ENCODE measurements around the gene MAP3K4. TPM values are rescaled to one million over a fixed set of nuclear protein-coding genes. Genes with fewer than 3 reads are reported as not detected.

MAP3K4 gene
- total RNA-seq, 6 donors from 2014 or later = 23.7 to 52.1 (median 40.5) TPM

DNA sequence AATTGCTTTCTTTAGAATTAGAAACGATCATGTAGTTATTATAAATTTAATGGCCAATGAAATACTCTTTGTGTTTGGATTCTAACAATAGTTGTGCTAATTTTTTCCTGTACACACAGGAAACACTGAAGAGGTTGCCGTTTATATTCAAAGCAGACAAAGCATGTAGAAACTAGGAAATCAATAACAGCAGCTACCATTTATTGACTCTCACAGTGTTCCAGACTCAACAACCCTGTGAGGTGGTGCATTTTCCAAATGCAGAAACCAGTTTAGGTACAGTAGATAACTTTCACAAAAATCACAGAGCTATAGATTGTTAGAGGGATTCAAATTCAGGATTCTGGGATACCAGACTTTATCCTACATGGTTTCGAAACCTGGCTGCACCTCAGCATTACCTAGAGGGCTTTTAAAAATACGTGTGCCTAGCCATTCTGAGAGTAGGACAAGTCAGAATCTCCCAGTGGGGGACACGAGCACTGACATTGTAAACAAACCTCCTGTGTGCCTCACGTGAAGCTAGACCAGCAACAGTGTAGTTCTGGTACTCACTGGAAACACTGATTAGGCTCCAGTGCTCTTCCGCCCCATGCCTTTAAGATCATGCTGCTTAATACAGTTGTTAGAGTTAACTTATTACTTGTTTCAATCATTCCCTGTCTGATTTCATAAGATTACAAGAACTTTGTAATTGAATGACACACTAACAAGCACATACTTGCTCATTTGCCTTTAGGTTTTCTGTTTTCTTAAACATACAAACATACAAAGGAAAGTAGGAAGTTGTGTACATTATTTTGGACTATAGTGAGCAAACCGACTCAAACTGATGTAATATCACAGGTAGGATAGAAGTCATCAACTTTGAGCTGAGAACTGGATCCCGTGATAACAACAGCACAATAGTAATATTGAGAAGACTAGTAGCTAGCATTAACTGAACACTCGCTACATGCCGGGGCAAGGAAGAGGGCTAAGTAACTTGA is 65.8 kb downstream of the MAP3K4 start:
- H3K27ac ChIP-seq = no peak overlapping the region
- peaks cover 0 to 4% (median 0%) of the 10 kb centered on the region in 4 donors for H3K36me3 ChIP-seq
- no peaks in the 10 kb centered on the region for H3K4me1 ChIP-seq
- DNase-seq = no peak
- no peaks in the 10 kb centered on the region for H3K9me3 ChIP-seq
- H3K4me3 ChIP-seq = no peak overlapping the region
- ATAC-seq (ENCODE audit: low FRiP score in 2 of 2) = no peak
- 69 to 75% methylated on average over 11 of the region's 11 CpGs for WGBS, 2 donors
- no peak for TF ChIP-seq POLR2AphosphoS5 (IDR thresholded peaks at IDR 0.05)
- no peak for TF ChIP-seq EP300 (IDR thresholded peaks at IDR 0.05)
- TF ChIP-seq POLR2A (IDR thresholded peaks at IDR 0.05) = no peak
- no peaks in the 10 kb centered on the region for H3K27me3 ChIP-seq

DNA sequence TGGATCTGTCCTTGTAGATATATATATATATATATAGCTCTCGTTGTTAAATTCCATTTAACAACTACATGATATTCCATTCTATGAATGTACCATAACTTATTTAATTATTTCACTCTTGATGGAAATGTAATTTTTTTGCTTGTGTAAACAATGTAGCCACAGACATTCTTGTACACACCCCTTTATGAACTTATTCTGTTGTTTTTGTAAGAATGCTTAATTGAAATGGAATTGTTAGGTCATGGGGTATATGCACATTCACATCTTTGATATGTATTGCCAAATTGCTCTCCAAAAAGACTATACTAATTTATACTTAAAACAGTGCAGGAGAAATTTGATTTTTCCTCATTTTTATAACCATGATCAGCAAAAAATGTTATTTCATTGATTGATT is 67.2 kb downstream of the MAP3K4 start:
- no peaks in the 10 kb centered on the region for H3K27me3 ChIP-seq
- no peak for ATAC-seq (ENCODE audit: low FRiP score in 2 of 2)
- H3K4me3 ChIP-seq = no peak overlapping the region
- no peaks in the 10 kb centered on the region for H3K4me1 ChIP-seq
- TF ChIP-seq, protein P1, sequence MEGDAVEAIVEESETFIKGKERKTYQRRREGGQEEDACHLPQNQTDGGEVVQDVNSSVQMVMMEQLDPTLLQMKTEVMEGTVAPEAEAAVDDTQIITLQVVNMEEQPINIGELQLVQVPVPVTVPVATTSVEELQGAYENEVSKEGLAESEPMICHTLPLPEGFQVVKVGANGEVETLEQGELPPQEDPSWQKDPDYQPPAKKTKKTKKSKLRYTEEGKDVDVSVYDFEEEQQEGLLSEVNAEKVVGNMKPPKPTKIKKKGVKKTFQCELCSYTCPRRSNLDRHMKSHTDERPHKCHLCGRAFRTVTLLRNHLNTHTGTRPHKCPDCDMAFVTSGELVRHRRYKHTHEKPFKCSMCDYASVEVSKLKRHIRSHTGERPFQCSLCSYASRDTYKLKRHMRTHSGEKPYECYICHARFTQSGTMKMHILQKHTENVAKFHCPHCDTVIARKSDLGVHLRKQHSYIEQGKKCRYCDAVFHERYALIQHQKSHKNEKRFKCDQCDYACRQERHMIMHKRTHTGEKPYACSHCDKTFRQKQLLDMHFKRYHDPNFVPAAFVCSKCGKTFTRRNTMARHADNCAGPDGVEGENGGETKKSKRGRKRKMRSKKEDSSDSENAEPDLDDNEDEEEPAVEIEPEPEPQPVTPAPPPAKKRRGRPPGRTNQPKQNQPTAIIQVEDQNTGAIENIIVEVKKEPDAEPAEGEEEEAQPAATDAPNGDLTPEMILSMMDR (IDR thresholded peaks at IDR 0.05) = no peak
- no peak for TF ChIP-seq POLR2A (IDR thresholded peaks at IDR 0.05)
- no peak for TF ChIP-seq EP300 (IDR thresholded peaks at IDR 0.05)
- no peak for TF ChIP-seq POLR2AphosphoS5 (IDR thresholded peaks at IDR 0.05)
- 92 to 98% methylated on average over 1 of the region's 1 CpG for WGBS, 2 donors
- H3K9me3 ChIP-seq = no peaks in the 10 kb centered on the region
- H3K27ac ChIP-seq = no peak overlapping the region
- peaks cover 0 to 4% (median 0%) of the 10 kb centered on the region in 4 donors for H3K36me3 ChIP-seq
- no peak for DNase-seq

GRCh38 chr6:161061576-161061975 is 70.0 kb downstream of the MAP3K4 start:
- Histone ChIP-seq H3K27me3 (no peaks in the 10 kb centered on the region), H3K27ac (no peak overlapping the region), H3K9me3 (no peaks in the 10 kb centered on the region), H3K4me1 (no peaks in the 10 kb centered on the region), H3K36me3 (peaks cover 0 to 4% (median 0%) of the 10 kb centered on the region in 4 donors), H3K4me3 (no peak overlapping the region)
- ATAC-seq (ENCODE audit: low FRiP score in 2 of 2) (no peak), DNase-seq (no peak)
- WGBS, 2 donors = 92 to 99% methylated on average over 3 of the region's 3 CpGs
- TF ChIP-seq POLR2AphosphoS5 (IDR thresholded peaks at IDR 0.05) = no peak
- TF ChIP-seq, protein P1 (IDR thresholded peaks at IDR 0.05) = no peak

DNA sequence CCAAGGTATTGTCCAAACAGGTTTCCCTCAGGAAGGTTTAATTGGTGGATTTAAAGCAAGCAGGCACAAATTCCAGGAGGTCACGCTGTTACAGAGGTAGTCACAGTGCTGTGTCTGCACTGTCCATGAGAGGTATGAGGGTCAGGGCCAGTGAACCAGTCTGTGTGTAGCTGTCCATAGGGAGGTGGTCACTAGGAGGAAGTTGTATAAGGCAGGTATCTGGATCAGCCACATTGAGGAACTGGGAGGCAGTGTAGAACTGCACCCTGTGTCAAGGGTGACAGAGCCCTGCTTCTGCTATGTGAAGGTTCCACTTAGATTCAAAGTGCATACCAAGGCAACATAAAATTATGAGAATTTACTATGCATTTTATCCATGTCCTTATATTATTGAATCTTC is 73.3 kb downstream of the MAP3K4 start:
- Histone ChIP-seq H3K9me3 (no peaks in the 10 kb centered on the region), H3K36me3 (peaks cover 0 to 4% (median 0%) of the 10 kb centered on the region in 4 donors), H3K27me3 (no peaks in the 10 kb centered on the region), H3K4me1 (no peaks in the 10 kb centered on the region), H3K4me3 (no peak overlapping the region), H3K27ac (no peak overlapping the region)
- no peak for ATAC-seq (ENCODE audit: low FRiP score in 2 of 2)
- WGBS, 2 donors = 92 to 94% methylated on average over 1 of the region's 1 CpG
- no peak for DNase-seq
- TF ChIP-seq POLR2AphosphoS5 (IDR thresholded peaks at IDR 0.05) = no peak
- no peak for TF ChIP-seq POLR2A (IDR thresholded peaks at IDR 0.05)

DNA sequence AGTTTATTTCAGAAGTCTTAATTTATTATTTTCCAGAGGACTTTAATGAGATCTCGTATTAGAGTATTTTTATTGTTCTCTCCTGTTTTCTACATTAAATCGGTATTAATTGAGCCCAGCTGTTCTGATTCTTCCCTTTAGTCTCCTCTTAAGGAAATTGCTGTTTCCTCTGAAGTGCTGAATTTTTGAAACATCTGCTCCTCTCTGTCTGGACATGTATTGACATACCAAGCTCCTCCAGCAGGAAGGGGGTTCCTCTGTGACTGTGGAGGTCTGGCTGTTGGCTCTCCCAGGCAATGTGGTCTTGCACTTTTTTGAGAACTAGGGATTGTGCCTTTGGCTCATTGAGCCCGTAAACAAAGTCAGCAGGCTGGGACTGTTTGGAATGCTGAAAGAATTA is 74.9 kb downstream of the MAP3K4 start:
- no peak for TF ChIP-seq EP300 (IDR thresholded peaks at IDR 0.05)
- no peak for TF ChIP-seq POLR2A (IDR thresholded peaks at IDR 0.05)
- no peak for TF ChIP-seq POLR2AphosphoS5 (IDR thresholded peaks at IDR 0.05)
- TF ChIP-seq, protein P1 (IDR thresholded peaks at IDR 0.05) = no peak
- Histone ChIP-seq H3K4me3 (no peak overlapping the region), H3K36me3 (peaks cover 0 to 11% (median 0%) of the 10 kb centered on the region in 4 donors), H3K27me3 (no peaks in the 10 kb centered on the region), H3K4me1 (no peaks in the 10 kb centered on the region), H3K9me3 (no peaks in the 10 kb centered on the region), H3K27ac (no peak overlapping the region)
- no peak for ATAC-seq (ENCODE audit: low FRiP score in 2 of 2)
- DNase-seq = no peak
- WGBS, 2 donors = 80 to 88% methylated on average over 3 of the region's 3 CpGs
